Measurements from ENCODE around the gene LFNG. TPM values are rescaled to one million over a fixed set of nuclear protein-coding genes. Genes with fewer than 3 reads are reported as not detected.

Gene LFNG
- total RNA-seq, 1 donor from 2014 or later = 42.6 TPM

DNA sequence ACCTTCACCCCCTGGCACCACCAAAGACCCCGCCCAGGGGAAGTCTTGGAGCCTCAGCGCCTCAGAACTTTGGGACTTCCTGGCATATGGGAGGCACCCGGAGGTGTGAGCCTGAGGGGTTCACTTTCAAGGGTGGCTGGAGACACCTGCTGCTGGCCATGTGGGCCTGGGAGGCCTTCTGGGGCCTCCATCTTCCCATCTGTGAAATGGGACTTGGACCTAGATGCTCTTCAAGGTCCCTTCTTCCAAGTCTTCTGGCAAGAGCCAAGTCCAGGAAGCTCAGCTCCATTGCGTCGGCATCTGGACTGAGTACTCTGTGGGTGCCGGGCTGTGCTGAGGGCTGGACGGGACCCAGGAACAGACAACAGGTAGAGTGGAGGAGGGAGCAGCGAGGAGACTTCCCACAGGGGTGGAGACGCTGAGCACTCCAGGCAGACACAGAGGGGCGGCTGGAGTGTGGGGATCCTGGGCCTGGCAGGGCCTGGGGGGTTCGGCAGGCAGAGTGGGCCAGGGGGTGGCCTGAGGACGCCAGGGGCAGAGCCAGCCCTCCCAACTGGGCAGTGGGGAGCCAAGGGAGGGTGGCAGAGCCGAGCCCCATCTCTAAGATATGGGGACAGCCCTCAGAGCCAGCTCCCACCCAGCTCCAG, 9.3 kb upstream of the LFNG start:
- DNase-seq = no peak

DNA sequence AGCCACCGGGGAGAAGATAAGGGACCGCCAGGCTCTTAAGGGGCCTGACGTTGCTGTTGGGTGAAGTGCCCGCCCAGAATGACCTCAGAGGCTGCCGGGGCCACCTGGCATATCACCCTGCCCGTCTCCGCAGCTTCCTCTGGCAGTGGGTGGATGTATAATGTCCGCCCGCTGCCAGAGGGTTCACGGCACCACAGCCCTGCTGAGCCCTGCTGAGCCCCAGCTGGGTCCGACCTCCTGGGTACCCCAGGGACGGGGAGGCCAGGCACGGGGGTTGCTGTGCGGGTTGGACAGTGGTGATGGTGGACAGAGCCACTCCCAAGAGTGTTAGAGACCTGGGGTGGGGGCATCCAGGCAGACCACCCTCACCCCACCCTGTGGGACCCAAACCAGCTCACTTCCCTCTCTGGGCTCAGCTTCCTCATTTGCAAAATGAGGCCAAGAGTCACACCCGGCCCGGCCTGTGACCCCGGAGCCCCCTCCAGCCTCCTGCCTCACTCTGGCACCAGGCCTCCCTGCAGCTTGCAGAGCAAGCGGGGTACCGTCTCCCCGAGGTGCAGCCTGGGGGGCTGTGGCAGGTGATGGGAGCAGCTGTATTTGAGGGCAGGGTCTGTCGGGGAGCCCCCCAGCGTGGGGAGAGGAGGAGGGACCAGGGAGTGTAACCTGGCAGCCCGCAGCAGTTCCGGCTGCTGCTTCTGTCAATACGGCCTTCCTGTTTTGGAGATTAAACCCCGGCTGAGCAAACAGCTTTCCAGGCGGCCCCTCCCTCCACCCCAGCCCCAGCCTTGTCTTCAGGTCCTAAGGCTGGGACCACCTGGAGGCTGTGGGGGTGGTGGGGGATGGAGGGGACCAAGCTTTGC, 8.4 kb upstream of the LFNG start:
- H3K36me3 ChIP-seq = no peaks in the 10 kb centered on the region
- TF ChIP-seq CTCF (IDR thresholded peaks at IDR 0.05) = no peak
- H3K27me3 ChIP-seq (ENCODE audit: low read depth) = no peaks in the 10 kb centered on the region
- ATAC-seq (peak; percentile 59 to 60), DNase-seq (peak; percentile 76)
- H3K27ac ChIP-seq = peak overlapping the region; percentile 82
- peaks cover 56% of the 10 kb centered on the region for H3K4me1 ChIP-seq
- H3K4me3 ChIP-seq = peak overlapping the region; percentile 33
- H3K9me3 ChIP-seq = no peaks in the 10 kb centered on the region
- intact Hi-C loops (cut with DNase I) = no loop called here

More for the DNA sequence above, 9.3 kb upstream of the LFNG start:
- no peaks in the 10 kb centered on the region for H3K36me3 ChIP-seq
- H3K4me1 ChIP-seq = peaks cover 56% of the 10 kb centered on the region
- H3K4me3 ChIP-seq = no peak overlapping the region
- intact Hi-C loops (cut with DNase I) = no loop called here
- no peak for TF ChIP-seq CTCF (IDR thresholded peaks at IDR 0.05)
- H3K9me3 ChIP-seq = no peaks in the 10 kb centered on the region
- peak overlapping the region; percentile 82 for H3K27ac ChIP-seq
- no peak for ATAC-seq
- no peaks in the 10 kb centered on the region for H3K27me3 ChIP-seq (ENCODE audit: low read depth)

- H3K27me3 ChIP-seq (ENCODE audit: low read depth) = no peaks in the 10 kb centered on the region
- DNase-seq (no peak), ATAC-seq (no peak)
- peak overlapping the region; percentile 82 for H3K27ac ChIP-seq
- TF ChIP-seq CTCF (IDR thresholded peaks at IDR 0.05) = no peak
- H3K9me3 ChIP-seq = no peaks in the 10 kb centered on the region
- H3K4me3 ChIP-seq = peak overlapping the region; percentile 33
- intact Hi-C loops (cut with DNase I) = no loop called here
- H3K4me1 ChIP-seq = peaks cover 56% of the 10 kb centered on the region
- H3K36me3 ChIP-seq = no peaks in the 10 kb centered on the region
These were observed 7.8 kb upstream of the LFNG start for GRCh38 chr7:2511769-2512168.

DNA sequence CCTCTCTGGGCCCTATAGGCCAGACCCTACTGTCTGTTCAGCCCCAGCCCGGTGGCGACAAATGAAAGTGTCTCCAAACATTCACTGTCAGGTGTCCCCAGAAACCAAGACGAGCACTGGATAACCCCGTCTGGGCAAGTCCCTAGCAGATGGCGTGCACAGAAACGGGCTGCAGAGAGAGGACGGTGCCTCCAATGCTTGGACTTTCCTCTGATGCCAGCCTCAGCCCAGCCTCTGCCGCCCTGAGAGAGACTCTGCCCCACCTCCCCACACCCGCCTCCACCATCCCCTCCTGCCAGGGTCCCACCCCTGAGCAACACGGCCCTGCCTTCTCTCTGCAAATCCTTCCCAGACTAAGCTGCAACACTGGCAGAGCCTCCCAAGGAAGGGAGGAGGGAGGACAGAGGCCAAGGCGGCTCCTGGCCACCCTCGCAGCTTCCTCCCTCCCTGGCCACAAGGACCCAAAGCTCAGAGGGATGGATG, 7.4 kb upstream of the LFNG start:
- peaks cover 56% of the 10 kb centered on the region for H3K4me1 ChIP-seq
- ATAC-seq (no peak), DNase-seq (no peak)
- peak overlapping the region; percentile 82 for H3K27ac ChIP-seq
- intact Hi-C loops (cut with DNase I) = no loop called here
- H3K9me3 ChIP-seq = no peaks in the 10 kb centered on the region
- H3K27me3 ChIP-seq (ENCODE audit: low read depth) = no peaks in the 10 kb centered on the region
- H3K36me3 ChIP-seq = no peaks in the 10 kb centered on the region
- peak overlapping the region; percentile 33 for H3K4me3 ChIP-seq
- TF ChIP-seq CTCF (IDR thresholded peaks at IDR 0.05) = no peak

DNA sequence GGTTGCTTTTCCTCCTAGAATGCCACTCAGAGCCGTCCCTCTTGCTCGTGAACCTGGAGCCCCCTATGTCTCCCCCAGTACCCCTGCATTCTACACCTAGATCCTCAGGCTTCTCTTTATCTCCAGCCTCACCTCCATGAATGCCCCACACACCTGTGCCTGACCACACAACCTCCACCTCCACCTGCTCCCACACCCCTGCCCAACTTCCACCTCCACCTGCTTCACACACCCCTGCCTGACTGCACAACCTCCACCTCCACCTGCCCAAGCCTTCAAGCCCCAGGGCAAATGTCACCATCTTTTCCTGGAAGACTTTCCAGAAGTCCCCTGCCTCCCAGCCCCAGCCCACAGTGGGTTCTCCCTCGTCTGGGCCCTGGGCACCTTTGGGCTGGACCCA, 6.9 kb upstream of the LFNG start:
- Histone ChIP-seq H3K27ac (peak overlapping the region; percentile 82), H3K4me1 (peaks cover 54% of the 10 kb centered on the region)
- no peak for ATAC-seq

More for the DNA sequence above, 6.9 kb upstream of the LFNG start:
- no peak for TF ChIP-seq CTCF (IDR thresholded peaks at IDR 0.05)
- no peaks in the 10 kb centered on the region for H3K36me3 ChIP-seq
- DNase-seq = no peak
- H3K4me3 ChIP-seq = no peak overlapping the region
- no peaks in the 10 kb centered on the region for H3K27me3 ChIP-seq (ENCODE audit: low read depth)
- intact Hi-C loops (cut with DNase I) = no loop called here
- no peaks in the 10 kb centered on the region for H3K9me3 ChIP-seq

Measured in lower lobe of right lung (tissue), 2 donors.